Activated CD8-positive, alpha-beta memory T cell treated with anti-CD3 and anti-CD28 coated beads, Interleukin-2, amount 10 ng/mL, durations not matched to agents 7 days and 5 days (primary cell): Measurements from ENCODE around the gene DHRSX. TPM values are rescaled to one million over a fixed set of nuclear protein-coding genes. Genes with fewer than 3 reads are reported as not detected.
"Not testable (repeated sequence)": the region's sequence is repeated elsewhere in the genome, so short reads cannot be mapped to it uniquely, and the experiment has no call there.

Experiments
- ATAC-seq: fragments of 150-1000 bp; cut with Tn5 transposase; one replicate; pipeline ENCODE4 v1.10.0; 2021; ENCODE audit warnings: moderate library complexity
- CTCF ChIA-PET: fragments of 350-600 bp; sonication (Branson Sonifier 250); formaldehyde crosslinking; loops from one replicate; lab custom pipeline; 2021; ENCODE audit warnings: antibody characterized with exemption; lab: Charles Lee
- DNase-seq: peaks from one replicate; pipeline ENCODE4 v3.0.0-alpha.2; 2020
- H3K27ac Mint-ChIP-seq: one replicate; pipeline ENCODE4 v1.8.0; 2021; ENCODE audit warnings: mild to moderate bottlenecking, mixed read lengths
- H3K27me3 Mint-ChIP-seq: one replicate; pipeline ENCODE4 v1.8.0; 2021; ENCODE audit warnings: mixed read lengths
- H3K36me3 Mint-ChIP-seq: one replicate; pipeline ENCODE4 v1.8.0; 2021; ENCODE audit warnings: mild to moderate bottlenecking, mixed read lengths
- H3K4me1 Mint-ChIP-seq: one replicate; pipeline ENCODE4 v1.8.0; 2021; ENCODE audit warnings: mixed read lengths
- H3K4me3 Mint-ChIP-seq: one replicate; pipeline ENCODE4 v1.8.0; 2021; ENCODE audit warnings: mild to moderate bottlenecking, moderate library complexity, mixed read lengths
- H3K9me3 Mint-ChIP-seq: one replicate; pipeline ENCODE4 v1.8.0; 2022; ENCODE audit warnings: low read depth, mixed read lengths
- total RNA-seq, 2 experiments: library from RNA; stranded (reverse); gene quantifications; one replicate each; pipeline ENCODE4 v1.2.3, GENCODE V29; 2021

The DHRSX gene
- total RNA-seq, 2 experiments from 2014 or later, result 21.1 to 22.5 TPM

GRCh38 chrX:2484256-2484655 lies 16.5 kb downstream of the DHRSX start:
- H3K9me3 Mint-ChIP-seq, result peaks cover 4% of the 10 kb centered on the region
- CTCF ChIA-PET, result no interaction called here
- H3K4me3 Mint-ChIP-seq, result no peak overlapping the region
- ATAC-seq, result no peak
- H3K27me3 Mint-ChIP-seq, result no peaks in the 10 kb centered on the region
- peaks cover 23% of the 10 kb centered on the region for H3K36me3 Mint-ChIP-seq
- H3K4me1 Mint-ChIP-seq, result no peaks in the 10 kb centered on the region
- DNase-seq, result no peak
- H3K27ac Mint-ChIP-seq, result no peak overlapping the region

GRCh38 chrX:2483398-2484060 lies 17.2 kb downstream of the DHRSX start:
- no peaks in the 10 kb centered on the region for H3K27me3 Mint-ChIP-seq
- CTCF ChIA-PET, result no interaction called here
- ATAC-seq (no peak), DNase-seq (no peak)
- H3K36me3 Mint-ChIP-seq, result peaks cover 19% of the 10 kb centered on the region
- no peak overlapping the region for H3K27ac Mint-ChIP-seq
- no peaks in the 10 kb centered on the region for H3K4me1 Mint-ChIP-seq
- no peak overlapping the region for H3K4me3 Mint-ChIP-seq
- peaks cover 4% of the 10 kb centered on the region for H3K9me3 Mint-ChIP-seq

GRCh38 chrX:2481597-2481996 lies 19.2 kb downstream of the DHRSX start:
- ATAC-seq, result not testable (repeated sequence)

GRCh38 chrX:2479982-2480381 lies 20.8 kb downstream of the DHRSX start:
- H3K4me3 Mint-ChIP-seq, ATAC-seq, H3K27ac Mint-ChIP-seq, CTCF ChIA-PET, H3K9me3 Mint-ChIP-seq, H3K4me1 Mint-ChIP-seq, H3K27me3 Mint-ChIP-seq, DNase-seq, H3K36me3 Mint-ChIP-seq: not testable (repeated sequence)

More at GRCh38 chrX:2481597-2481996, 19.2 kb downstream of the DHRSX start:
- H3K4me3 Mint-ChIP-seq, DNase-seq, H3K27ac Mint-ChIP-seq, H3K36me3 Mint-ChIP-seq, H3K4me1 Mint-ChIP-seq, H3K27me3 Mint-ChIP-seq, H3K9me3 Mint-ChIP-seq, CTCF ChIA-PET: not testable (repeated sequence)

GRCh38 chrX:2479420-2479780 lies 21.4 kb downstream of the DHRSX start:
- no peaks in the 10 kb centered on the region for H3K27me3 Mint-ChIP-seq
- H3K9me3 Mint-ChIP-seq, result peaks cover 4% of the 10 kb centered on the region
- DNase-seq (no peak), ATAC-seq (no peak)
- no peaks in the 10 kb centered on the region for H3K4me1 Mint-ChIP-seq
- no peak overlapping the region for H3K4me3 Mint-ChIP-seq
- H3K27ac Mint-ChIP-seq, result no peak overlapping the region
- CTCF ChIA-PET, result no interaction called here
- H3K36me3 Mint-ChIP-seq, result peaks cover 9% of the 10 kb centered on the region

- Mint-ChIP-seq H3K4me3 (no peak overlapping the region), H3K4me1 (no peaks in the 10 kb centered on the region), H3K27ac (no peak overlapping the region), H3K36me3 (peaks cover 9% of the 10 kb centered on the region), H3K9me3 (peaks cover 4% of the 10 kb centered on the region), H3K27me3 (no peaks in the 10 kb centered on the region)
- CTCF ChIA-PET, result no interaction called here
- DNase-seq (no peak), ATAC-seq (no peak)
These were observed 22.0 kb downstream of the DHRSX start for GRCh38 chrX:2478546-2479419.

- H3K27me3 Mint-ChIP-seq, H3K27ac Mint-ChIP-seq, ATAC-seq, H3K9me3 Mint-ChIP-seq, H3K4me1 Mint-ChIP-seq, H3K4me3 Mint-ChIP-seq, DNase-seq, H3K36me3 Mint-ChIP-seq, CTCF ChIA-PET: not testable (repeated sequence)
These were observed 23.5 kb downstream of the DHRSX start for GRCh38 chrX:2477313-2477712.

GRCh38 chrX:2474963-2475726 lies 25.6 kb downstream of the DHRSX start:
- CTCF ChIA-PET, result no interaction called here

GRCh38 chrX:2474280-2474962 lies 26.4 kb downstream of the DHRSX start:
- H3K9me3 Mint-ChIP-seq, result peaks cover 4% of the 10 kb centered on the region
- CTCF ChIA-PET, result no interaction called here
- no peaks in the 10 kb centered on the region for H3K27me3 Mint-ChIP-seq
- H3K4me3 Mint-ChIP-seq, result no peak overlapping the region
- DNase-seq, result no peak
- peaks cover 6% of the 10 kb centered on the region for H3K36me3 Mint-ChIP-seq
- no peak overlapping the region for H3K27ac Mint-ChIP-seq
- ATAC-seq, result no peak
- H3K4me1 Mint-ChIP-seq, result no peaks in the 10 kb centered on the region

More at GRCh38 chrX:2474963-2475726, 25.6 kb downstream of the DHRSX start:
- Mint-ChIP-seq H3K27me3 (no peaks in the 10 kb centered on the region), H3K9me3 (peaks cover 5% of the 10 kb centered on the region), H3K4me3 (no peak overlapping the region), H3K36me3 (peaks cover 5% of the 10 kb centered on the region), H3K4me1 (no peaks in the 10 kb centered on the region), H3K27ac (no peak overlapping the region)
- DNase-seq (no peak), ATAC-seq (no peak)

- H3K27ac Mint-ChIP-seq, H3K27me3 Mint-ChIP-seq, H3K9me3 Mint-ChIP-seq, CTCF ChIA-PET, H3K4me1 Mint-ChIP-seq, H3K4me3 Mint-ChIP-seq, H3K36me3 Mint-ChIP-seq, ATAC-seq, DNase-seq: not testable (repeated sequence)
These were observed 27.7 kb downstream of the DHRSX start for GRCh38 chrX:2473064-2473463.

- H3K4me3 Mint-ChIP-seq, result no peak overlapping the region
- H3K27me3 Mint-ChIP-seq, result no peaks in the 10 kb centered on the region
- H3K27ac Mint-ChIP-seq, result no peak overlapping the region
- H3K4me1 Mint-ChIP-seq, result no peaks in the 10 kb centered on the region
- CTCF ChIA-PET, result no interaction called here
- no peak for DNase-seq
- peaks cover 6% of the 10 kb centered on the region for H3K36me3 Mint-ChIP-seq
- ATAC-seq, result no peak
- H3K9me3 Mint-ChIP-seq, result peaks cover 4% of the 10 kb centered on the region
These were observed 29.1 kb downstream of the DHRSX start for GRCh38 chrX:2471641-2472040.

- H3K4me1 Mint-ChIP-seq, H3K9me3 Mint-ChIP-seq, H3K27ac Mint-ChIP-seq, DNase-seq, H3K27me3 Mint-ChIP-seq, ATAC-seq, CTCF ChIA-PET, H3K36me3 Mint-ChIP-seq, H3K4me3 Mint-ChIP-seq: not testable (repeated sequence)
These were observed 29.6 kb downstream of the DHRSX start for GRCh38 chrX:2471126-2471525.

GRCh38 chrX:2469852-2470251 lies 30.9 kb downstream of the DHRSX start:
- ATAC-seq, H3K9me3 Mint-ChIP-seq, H3K27me3 Mint-ChIP-seq, H3K36me3 Mint-ChIP-seq, H3K4me1 Mint-ChIP-seq, CTCF ChIA-PET, DNase-seq, H3K27ac Mint-ChIP-seq, H3K4me3 Mint-ChIP-seq: not testable (repeated sequence)
